Fibroblast of skin of scalp (primary cell): ENCODE results near the gene COL4A5. TPM values are rescaled to one million over a fixed set of nuclear protein-coding genes. Genes with fewer than 3 reads are reported as not detected.
"Not testable (repeated sequence)": the region's sequence is repeated elsewhere in the genome, so short reads cannot be mapped to it uniquely, and the experiment has no call there.

ENCODE experiments used
- DNase-seq: peaks from one replicate; pipeline ENCODE4 v3.0.0-alpha.2; 2013
- polyA plus RNA-seq, 2 experiments: library from polyadenylated mRNA; unstranded; fragments of 120-200 nt; gene quantifications; one replicate each; pipeline ENCODE4 v1.2.1, GENCODE V29; 2013; ENCODE audit not compliant: insufficient read length in 2 of 2

Gene COL4A5
- 23.0 TPM for polyA plus RNA-seq (2013, experiment 1 of 2; ENCODE audit: insufficient read length)
- 23.9 TPM for polyA plus RNA-seq (2013, experiment 2 of 2; ENCODE audit: insufficient read length)

DNA sequence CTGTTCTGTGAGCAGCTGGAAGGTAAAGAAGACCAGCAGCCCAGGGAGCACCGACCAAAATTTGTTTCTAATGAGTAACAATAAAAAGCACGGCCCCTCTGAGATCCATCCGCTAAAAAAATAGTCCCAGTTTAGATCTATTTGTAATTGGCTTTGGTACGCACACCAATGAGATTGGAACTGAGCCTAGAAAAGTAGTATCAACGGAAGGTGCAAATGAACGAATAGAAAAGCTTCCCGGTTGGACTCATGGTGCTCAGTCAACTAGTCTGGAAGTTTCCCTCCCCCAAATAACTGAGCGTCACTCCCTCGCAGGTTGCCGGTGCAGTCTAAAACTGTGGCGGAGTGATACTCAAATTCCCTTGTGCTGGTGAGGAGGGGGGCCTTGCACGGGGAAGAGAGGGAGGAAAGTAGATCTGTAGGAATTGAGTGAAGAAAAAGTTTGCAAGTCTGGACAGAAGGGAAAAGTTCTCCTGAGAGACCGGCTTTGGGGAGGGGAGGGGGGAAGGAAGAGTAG is at the start of gene COL4A5:
Gene COL4A5 (plus strand): TSS at position 413 of the 517 bp plus-strand sequence. CDS start 288 bp downstream, outside the sequence.
- peak; percentile 85 for DNase-seq

DNA sequence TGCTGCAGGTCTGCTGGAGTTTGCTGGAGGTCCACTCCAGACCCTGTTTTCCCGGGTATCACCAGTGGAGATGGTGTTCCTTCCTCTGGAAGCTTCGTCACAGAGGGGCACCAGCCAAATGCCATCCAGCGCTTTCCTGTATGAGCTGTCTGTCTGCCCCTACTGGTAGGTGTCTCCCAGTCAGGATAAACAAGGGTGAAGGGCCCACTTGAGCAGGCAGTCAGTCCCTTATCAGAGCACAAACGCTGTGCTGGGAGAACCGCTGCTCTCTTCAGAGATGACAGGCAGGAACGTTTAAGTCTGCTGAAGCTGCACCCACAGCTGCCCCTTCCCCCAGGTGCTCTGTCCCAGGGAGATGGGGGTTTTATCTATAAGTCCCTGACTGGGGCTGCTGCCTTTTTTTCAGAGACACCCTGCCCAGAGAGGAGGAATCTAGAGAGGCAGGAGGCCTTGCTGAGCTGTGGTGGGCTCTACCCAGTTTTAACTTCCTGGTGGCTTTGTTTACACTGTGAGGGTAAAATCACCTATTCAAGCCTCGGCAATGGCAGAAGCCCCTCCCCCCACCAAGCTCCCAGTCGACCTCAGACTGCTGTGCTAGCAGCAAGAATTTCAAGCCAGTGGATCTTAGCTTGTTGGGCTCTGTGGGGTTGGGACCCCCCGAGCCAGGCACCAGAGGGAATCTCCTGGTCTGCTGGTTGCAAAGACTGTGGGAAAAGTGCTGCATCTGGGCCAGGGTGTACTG is 48.5 kb upstream of the COL4A5 start:
- DNase-seq, result not testable (repeated sequence)

DNA sequence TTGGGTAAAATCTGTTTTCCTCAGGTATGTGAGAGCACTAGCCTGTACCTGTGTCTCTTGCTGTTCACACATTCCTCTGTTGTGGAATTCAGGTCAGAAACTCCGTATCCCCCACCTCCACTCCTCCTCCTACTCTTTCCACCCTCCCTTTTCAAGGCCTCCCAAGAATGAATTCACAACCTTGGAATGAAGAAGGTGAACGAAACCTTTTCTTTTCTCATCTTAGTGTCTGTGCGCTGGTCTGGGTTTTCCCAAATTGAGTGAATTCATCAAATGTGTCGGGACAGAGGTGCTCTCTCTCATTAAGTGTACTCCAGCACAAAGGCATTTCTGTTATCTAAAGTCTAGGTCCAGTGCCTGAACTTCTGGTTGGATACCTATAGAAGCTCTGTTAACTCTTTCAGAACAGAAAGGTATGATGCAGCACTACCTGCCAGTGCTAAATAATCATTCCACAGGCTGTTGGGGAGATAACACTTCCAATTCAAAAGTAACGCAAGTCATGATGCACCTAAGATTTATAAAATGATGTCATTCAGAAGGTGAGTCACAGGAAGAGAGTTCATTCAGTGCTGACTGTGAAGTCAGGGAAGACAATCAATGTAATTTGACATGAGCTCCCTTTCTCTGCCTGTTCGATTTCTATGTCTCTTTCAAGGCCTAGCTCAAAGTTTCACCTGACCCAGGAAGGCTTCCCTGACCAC is 43.3 kb upstream of the COL4A5 start:
- no peak for DNase-seq

DNA sequence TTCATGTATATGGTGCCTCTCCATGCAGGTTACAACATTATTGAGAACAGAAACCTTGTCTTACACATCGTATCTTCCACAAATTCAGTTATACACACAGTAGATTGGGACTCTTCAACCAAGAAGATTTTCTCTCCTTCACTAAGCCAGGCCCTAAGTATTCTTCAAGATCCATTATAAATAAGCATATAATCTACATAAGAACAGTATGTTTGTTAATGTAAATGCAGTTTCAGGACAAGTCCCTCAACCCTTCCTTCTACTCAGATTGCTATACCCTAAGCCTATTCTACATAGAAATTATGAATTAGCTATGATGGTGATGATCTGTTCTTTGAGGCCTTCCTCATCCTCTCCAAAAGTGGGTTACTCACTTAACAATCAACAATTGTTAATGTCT is 42.7 kb upstream of the COL4A5 start:
- no peak for DNase-seq

DNA sequence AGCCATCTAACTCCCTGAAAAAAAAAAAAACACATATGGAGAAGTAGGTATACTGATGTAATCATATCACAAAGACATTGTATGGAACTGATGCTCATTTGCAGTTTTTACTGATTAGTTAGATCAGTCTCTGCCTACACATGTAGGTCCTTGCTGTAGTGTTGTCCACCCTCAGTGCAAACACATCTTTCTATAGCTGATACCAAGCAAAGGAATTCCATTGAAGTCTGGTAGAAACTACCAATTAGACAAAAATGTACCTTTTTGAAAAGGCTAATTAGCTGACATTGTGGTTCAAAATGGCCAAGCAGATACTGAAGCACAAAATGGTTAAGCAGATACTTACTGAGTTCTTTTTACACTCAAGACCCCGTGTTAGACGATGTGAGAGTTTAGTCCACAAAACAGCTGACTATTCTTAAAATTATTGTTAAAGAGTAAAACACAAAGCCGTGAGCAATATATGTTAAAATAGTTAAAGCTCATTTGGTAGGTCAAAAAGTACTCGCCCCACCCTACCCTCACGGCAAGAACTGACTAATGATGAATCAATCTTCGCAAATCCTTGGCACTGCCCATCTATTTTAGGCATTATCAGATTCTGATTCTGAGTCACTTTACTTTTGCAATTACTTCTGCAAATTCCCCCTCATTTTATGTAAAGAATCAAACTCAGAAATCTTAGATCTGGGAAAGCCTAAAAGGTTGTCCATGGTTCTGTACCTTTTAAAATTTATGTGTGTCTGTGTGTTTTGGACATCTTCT is 41.8 kb upstream of the COL4A5 start:
- peak; percentile 4 for DNase-seq

DNA sequence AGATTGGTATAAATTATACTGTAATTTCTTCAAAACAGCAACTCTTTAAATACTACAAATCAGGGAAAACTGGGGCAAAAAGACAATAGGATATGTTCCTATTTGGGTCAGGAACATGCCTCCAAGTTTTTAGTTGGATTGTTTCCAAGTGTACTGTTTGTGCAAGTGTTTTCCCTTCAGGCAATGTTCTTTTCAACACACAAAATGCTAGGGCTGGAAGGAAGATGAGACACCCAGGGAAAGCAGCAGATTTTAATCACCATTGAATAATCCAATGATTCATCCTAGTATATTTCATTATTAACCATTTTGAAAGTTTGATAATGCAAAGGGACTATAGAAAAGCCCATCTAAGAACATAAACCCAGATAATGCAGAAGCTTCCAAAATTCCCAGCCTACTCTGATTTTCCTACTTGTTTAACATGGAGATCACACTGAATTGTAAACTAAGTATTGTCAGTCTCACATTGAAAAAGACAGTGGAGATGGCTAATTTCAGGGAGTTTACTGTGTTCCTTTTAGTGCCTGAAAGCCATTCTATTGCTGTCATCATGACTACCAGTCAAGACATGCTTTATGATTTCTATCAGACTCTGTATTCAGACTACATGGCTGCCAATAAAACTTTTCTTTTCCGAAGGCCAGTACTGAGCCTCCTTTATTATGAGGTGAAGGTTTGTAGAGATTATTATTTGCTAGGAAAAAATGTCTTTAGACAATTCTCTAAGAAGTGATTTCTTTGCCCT is 40.0 kb upstream of the COL4A5 start:
- DNase-seq, result peak; percentile 33

DNA sequence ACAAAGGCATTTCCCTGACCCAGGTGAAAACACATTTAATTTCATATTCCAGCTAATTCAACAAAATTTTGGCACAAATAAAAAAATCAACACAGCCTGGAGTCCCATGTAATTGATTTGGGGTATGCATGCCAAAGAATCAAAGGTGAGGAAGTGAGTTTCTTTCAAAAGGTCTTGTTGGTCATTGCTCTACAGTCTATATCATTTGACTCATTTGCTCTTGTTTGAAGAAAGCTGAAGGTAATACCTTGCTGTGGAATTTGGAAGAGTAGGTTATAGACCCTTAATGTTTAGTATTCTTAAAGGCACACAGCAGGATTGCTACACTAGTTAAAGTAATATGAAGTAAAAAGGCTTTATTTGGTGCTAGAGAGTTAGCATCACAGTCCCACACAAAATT is 26.9 kb upstream of the COL4A5 start:
- no peak for DNase-seq

DNA sequence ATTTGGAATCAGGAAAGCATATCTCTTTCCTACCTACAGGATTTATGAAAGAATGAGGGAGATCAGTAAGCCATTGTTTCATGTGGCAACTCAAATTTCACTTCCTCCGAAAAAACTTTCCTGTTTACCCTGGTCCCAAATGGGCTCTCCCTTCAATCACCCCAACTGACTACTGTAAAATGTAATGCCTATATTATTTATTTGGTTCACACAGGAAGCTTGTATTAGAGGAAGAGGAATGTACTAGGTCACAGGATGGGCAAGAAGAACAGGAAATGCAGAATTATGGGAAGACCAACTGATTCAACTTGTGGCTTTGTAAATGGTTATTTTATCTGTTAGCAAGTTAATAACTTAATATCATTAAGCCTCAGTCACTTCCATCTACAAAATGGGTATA is 24.5 kb upstream of the COL4A5 start:
- no peak for DNase-seq

DNA sequence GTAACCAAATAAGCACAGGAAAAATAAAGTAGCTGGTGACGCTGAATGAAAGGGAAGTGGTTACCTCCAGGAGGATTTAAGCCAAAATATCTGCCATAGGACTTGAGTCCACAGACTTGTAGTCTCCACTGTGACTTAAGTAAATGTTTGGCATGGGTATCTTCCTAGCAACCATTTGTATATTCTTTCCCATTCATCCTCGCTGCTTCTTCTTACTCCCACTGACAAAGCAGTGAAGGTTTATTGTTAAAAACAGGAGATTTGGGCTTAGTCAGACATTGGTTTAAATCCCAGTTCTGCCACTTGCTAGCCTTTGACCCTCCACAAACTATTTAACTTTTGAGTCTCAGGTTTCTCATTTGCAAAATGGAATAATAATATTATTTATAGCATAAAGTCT is 23.7 kb upstream of the COL4A5 start:
- DNase-seq, result no peak

DNA sequence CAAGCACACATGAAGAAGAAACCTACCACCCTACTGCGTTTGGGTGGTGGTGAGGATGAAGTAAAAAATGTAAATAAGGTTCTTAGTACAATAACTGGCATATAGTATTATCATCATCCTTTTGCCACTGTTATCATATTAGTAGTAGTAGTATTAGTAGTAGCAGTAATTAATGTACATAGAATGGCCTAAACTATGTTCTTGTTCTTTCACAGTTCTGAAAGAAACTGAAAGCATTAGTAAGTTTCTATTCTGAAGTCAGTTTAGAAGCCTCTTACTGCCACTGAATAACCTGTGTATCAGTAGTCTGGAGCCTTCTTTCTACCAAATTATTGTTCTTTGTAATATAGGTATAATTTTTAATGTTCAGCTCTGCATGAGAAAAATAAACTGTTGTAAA is 22.4 kb upstream of the COL4A5 start:
- DNase-seq, result no peak

DNA sequence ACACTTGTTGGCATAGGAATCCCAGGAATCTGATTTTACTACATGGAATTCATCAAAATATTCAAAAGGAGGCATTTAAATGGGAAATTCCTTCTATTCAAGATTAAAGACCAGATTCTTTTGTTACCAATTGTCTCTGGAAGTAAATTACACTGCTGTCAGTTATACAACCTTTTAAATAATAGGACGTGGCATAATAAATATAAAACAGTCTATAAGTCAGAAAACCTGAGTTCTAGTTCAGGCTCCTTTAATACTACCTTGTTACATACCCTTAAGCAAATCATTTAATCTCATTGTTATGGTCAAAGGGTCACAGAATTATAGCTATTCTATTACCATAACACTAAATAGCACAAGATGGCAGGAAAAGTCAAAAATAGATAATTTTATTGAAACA is 20.2 kb upstream of the COL4A5 start:
- no peak for DNase-seq

DNA sequence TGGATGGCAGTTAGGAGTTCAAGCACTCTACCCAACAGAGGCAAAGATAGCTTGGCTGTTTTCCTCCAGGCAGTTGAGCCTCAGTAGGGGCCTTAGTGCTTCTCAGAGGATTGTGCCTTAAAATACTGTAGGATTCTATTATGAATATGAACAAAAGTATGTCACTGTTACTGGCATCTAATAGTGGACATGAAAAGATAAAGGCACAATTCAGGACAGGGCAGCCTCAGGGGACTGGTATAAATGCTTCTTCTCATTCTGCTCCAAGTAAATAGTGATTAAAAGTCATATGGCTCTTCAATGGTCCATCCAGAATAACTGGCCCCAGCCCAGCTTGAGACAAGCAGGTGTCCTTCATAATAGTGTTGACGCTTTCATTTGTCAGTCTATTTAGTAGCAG is 19.2 kb upstream of the COL4A5 start:
- DNase-seq, result no peak

DNA sequence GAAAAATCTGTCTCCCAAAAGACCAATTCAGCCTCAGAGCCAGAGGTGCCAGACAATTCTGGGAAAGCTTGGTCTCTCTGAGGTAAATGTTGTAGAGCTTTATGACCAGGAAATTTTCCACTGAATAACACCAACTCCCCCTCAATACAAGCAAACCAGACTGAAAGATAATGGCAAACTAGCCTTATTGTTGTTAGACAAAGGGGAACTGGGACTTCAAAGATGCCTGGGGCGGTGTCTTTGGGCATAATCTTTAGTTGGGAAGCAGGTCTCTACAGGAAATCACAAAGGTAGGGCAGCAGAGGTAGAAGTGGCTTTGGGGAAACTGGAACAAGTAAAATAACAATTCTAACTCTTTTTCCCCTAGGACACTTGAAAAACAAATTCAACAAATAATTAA is 13.4 kb upstream of the COL4A5 start:
- no peak for DNase-seq

DNA sequence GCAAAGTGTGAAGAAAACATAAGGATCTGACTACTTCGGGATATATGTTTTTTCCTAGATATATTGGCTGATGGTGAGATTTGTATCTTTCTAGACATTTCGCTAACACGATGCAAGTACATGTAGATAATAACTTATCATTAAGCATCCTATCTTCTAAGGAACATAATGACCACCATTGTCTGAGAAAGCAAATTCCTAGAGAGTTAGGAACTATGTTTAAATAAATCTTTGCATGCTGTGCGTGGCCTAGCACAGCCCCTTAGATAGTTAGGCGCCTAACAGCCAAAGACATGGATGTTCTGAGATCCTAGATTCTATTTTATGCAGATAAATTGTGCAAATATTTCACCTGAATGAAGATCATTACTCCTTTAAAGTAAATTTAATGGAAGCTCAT is 4.4 kb upstream of the COL4A5 start:
- DNase-seq, result no peak

DNA sequence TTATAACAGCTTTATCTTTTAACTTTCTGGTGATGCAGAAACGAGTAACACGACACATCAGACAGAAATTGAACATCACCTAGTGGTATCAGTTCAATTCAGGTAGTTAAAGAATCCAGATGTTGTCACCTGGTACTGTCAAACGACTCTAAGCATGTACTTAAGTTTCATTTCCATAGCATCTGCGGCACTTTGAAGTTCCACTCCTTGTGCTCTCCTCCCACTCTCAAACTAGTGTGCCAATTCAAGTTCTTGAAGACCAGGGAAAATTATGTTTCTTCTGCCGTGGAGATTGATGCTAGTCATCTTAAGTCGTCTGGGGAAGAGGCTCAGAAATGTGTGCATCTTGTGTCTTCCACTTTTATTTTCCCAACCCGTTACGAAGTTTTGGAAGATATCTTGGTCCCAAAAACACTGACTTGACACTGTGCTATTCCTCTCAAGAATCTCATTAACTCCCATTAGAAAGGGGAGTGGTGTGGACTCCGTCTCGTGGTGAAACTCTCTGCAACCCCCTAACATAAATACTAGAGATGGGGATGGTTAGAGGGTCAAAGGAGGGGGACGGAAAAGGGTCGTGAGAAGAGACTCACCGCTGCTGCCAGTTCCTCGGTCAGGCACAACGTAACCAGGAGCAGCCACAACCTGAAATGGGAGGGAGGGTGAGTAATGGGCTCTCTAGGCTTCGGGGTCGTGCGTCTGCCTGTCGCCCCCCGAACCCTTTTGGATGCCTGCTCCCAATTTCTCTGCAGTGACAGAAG is 2.1 kb upstream of the COL4A5 start:
- DNase-seq, result no peak

DNA sequence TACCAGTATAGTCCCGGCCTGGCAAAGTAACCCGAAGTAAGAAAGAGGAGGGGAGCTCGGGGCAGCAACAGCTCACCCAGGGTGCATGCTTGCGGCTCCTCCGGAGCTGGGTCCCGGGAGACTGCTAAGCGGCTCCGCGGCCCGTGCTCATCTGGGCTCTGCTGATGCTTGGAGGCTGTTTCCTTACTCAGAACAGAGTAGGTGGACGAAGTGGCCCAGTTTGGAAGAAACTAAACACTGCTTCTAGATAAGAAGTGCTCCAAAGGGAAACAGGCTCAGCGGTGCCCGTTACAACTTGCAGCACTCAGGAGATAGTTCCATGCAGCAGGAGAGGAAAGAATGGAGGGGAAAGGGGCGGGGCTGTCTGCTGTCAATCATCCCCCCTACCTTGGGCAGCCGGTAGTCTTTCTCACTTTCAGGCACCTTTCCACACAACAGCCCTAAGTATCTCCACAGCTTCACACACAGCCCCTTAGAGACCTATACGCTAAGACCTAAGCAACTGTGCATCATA is 1.5 kb upstream of the COL4A5 start, which contains the start of gene COL4A6:
Gene COL4A6 (minus strand): TSS at position 313 of the 514 bp plus-strand sequence. CDS start 226 bp downstream, at position 87.
- no peak for DNase-seq

DNA sequence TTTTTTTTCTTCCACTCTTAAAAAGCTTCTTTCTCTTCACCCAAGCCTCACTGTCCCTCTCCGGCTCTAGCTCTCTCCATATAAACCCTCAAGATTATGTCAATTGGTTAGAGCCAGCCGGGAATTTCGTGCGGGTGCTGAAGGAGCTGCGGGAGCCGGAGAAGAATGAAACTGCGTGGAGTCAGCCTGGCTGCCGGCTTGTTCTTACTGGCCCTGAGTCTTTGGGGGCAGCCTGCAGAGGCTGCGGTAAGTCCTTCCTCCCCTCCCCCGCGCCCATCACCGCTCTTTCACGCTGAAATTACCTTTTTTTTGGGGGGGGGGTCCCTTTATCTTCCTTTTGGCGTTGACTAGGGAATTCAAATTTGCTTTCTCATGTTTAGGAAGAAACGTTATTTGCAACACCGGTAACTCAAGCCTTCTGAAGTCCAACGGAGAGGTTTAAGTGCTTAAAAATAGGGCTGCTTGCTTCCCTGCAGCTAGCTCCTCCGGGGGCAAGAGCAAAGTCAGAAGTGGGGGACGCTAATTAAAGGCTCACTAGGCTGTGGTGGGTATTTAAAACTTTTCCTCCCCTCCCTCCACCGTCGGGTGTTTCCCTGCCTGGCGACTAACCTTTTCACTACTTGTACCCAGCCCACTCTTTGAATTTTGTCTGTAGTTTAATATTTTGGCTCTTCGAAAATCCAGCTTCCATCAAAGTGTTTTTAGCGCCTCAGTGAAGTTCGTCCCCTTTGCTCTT is 491 bp downstream of the COL4A5 start:
- peak; percentile 31 for DNase-seq

DNA sequence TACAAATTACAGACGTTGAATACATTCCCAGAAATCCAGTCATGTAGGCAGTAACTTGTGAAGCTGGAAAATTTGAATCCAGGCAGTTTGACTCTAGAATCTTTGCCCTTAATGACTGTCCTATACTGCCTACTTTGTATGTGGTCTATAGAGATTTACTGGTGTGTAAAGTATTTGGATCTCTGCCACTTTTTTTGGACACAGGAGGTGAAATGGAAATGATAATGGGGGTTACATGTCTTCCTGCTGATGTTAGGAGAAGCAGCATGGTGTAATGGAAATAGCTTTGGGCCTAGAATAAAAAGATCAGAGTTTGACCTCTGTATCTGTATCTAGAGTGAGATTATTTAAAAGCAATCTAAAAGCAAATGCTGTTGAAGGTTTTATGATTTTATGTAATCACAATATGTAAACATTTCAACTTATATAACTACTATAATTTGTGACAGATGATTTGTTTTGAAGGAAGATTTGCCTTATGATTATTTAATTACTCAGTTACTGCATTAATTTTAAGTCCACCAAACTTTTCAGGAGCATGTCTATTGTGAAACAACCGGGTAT is 3.3 kb downstream of the COL4A5 start:
- DNase-seq, result no peak

DNA sequence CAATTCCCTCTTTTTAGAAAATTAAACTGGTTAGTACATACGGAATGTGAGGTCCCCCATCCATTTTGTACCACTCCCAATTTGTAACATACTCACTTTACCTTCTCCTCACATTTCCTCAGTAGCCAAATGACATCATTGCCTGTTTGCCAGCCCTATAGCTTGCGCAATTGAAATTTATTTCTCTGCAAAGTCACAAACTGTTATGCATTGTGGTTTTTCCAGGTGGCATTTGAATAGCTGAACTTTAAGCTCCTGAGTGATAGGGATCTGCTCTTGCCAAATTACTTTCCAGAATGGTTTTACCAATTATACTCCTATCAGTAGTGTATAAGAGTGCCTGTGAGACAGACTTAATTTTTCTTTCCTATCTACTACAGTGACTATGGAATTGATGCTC is 7.7 kb downstream of the COL4A5 start:
- no peak for DNase-seq

DNA sequence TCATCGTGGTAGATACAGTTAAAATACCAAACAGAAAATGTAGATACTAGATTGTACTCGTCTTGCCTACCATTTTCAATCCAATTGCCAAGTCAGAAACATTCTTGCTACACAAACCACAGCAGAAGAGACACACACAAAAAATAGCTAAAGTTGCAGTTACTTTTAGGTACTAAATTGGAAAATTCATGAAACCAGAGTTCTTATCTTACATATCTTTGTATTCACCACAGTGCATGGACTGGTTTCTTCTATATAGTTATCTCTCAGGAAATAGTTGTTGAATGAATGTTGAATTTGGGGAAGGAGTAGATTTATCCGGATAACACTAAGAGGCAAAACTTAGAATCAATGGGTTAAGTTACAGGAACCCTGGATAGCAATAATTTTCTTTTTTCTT is 14.2 kb downstream of the COL4A5 start:
- DNase-seq, result no peak
